ENCODE results near the gene XYLT1.

- TF ChIP-seq HDAC6 (IDR thresholded peaks at IDR 0.05; ENCODE audit: low read depth, low read length) (no peak), EZH2 (IDR thresholded peaks at IDR 0.05; ENCODE audit: low read depth, low read length, severe bottlenecking) (no peak), JUND (IDR thresholded peaks at IDR 0.05; ENCODE audit: low read length) (no peak), FOSL1 (IDR thresholded peaks at IDR 0.05; ENCODE audit: insufficient read depth, low read depth, low read length) (no peak), CTCF (IDR thresholded peaks at IDR 0.05; ENCODE audit: control extremely low read depth in 1 of 3, insufficient read depth in 1 of 3, low read depth in 1 of 3, low read length in 3 of 3) (no peak), POLR2A (IDR thresholded peaks at IDR 0.05; ENCODE audit: control extremely low read depth in 1 of 2, low read depth in 2 of 2, low read length in 2 of 2) (no peak), POLR2AphosphoS5 (IDR thresholded peaks at IDR 0.05; ENCODE audit: low read depth, low read length) (no peak), TEAD4 (IDR thresholded peaks at IDR 0.05; ENCODE audit: low read depth, low read length) (no peak)
These were observed 352.7 kb downstream of the XYLT1 start for GRCh38 chr16:17117906-17118577.

All from H1 (cell line).